ENCODE measurements around the gene ALS2.

GRCh38 chr2:201786471-201786870, 5.7 kb upstream of the ALS2 start:
- TF ChIP-seq CTCF (IDR thresholded peaks at IDR 0.05; ENCODE audit: poor library complexity) (no peak), EZH2 (IDR thresholded peaks at IDR 0.05; ENCODE audit: borderline replicate concordance) (no peak), EZH2phosphoT487 (IDR thresholded peaks at IDR 0.05; ENCODE audit: low read depth, severe bottlenecking, unreplicated experiment) (no peak)
